Activated gamma-delta T cell treated with anti-CD3 and anti-CD28 coated beads, Interleukin-2, amount 50 U/mL, for 16 hours (primary cell): Measurements from ENCODE around the gene XPC.

ENCODE experiments used
- DNase-seq: peaks from one replicate; pipeline ENCODE4 v3.0.0-alpha.2; 2020; ENCODE audit warnings: low read depth

The XPC gene

DNA sequence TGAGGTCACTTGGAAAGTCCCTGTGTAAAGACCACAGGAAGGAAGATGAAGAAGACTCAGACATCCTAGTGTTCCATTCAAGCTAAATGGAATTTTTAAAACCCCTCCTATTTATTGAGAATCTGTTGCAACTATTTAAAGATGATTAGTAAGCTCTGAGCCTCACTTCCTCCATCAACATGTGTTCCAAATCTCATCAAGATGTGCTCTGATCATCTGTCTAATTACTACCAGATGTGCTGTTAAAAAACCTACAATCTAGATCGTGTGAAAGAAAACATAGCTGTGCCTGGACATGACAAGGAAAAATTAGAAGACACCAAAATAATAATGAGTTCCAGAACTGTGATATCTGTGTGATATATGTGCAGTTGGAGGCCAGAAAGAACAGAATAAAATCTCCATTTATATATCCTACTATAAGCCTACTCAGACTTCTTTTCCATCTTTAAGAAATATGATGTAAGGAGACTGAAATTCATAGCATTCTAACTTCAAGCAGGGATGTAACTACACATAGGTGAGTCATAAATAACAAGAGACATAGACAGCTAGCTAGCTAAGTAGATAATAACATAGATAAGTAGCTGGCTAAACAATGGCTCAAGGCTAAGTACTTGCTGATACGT lies 7.8 kb downstream of the XPC start:
- DNase-seq, result no peak

DNA sequence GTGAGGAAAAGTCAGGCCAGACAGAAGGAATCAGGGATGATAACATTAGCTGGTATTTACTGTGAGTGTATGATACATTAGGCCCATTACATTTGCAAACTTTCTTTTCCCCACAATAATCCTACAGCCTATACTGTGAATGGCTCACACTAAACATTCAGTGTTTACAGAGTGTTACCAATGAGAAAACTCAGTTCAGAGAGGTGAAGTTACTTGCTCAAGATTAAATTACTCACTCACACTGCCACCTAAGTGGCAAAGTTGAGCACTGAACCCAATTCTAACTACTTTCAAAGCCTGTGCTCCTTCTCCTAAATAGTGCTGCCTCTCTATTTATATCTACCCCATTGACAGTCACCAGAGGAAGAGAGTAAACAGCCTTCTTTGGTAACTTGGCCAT lies 8.5 kb downstream of the XPC start:
- no peak for DNase-seq

DNA sequence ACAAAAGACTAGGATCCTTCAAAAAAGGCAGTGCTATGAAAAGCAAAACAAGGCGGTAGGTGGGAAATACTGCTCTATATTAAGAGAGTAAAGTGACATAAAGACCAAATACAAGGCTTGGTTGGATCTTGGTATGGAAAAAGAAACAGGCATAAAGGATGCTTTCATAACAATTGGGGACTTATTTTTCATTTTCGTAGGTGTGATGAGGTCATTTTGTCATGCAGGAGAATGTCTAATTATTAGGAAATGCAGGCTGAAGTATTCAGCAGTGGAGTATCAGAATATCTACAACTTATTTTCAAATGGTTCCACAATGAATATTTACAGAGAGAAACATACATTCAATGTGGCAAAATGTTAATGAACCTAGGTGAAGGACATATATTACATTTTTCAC lies 9.0 kb downstream of the XPC start:
- DNase-seq, result no peak

DNA sequence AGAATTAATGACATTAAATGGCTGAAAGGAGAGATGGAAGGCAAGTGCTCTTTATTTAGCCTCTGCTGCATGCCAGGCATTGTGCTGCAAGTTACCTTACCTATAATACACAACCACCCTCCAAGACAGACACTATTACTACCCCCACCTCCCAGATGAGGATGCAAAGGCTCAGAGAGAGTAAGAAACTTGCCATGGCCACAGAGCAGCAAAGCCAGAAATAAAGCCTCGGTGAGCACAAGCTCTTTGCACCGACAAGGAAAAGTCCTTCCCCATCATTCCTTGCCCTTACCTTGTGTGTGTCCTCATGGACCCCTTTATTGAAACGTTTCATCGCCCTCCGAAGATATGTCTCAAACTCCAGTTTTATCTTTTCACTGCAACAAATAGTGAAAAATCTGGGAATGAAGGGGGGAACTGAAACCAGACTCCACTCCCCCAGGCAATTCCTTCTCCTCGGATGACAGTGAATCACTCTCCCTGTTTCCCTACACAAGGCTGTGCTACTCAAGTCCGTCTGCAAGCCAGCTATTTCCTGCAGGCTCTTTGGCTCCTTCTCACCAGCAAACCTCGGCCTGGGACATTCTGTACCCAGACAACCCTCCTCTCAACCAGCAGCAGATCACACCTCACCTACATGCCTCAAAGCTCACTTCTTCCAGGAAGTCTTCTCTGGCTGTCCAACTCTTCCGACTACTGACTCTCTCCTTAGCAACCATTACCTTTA lies 11.4 kb downstream of the XPC start:
- DNase-seq, result no peak

DNA sequence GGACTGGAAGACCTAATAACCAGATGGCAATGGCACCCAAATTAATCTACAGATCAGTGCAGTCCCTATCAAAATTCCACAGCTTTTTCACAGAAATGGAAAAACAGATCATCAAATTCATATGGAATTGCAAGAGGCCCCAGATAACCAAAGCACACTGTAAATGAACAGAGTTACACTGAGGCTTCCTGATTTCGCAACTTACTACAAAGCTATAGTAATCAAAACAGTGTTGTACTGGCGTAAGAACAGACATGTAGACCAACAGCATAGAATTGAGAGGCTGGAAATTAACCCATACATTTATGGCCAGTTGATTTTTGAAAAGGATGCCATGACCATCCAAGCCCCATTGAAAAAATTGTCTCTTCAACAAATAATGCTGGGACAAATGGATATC lies 16.2 kb downstream of the XPC start:
- DNase-seq, result no peak

DNA sequence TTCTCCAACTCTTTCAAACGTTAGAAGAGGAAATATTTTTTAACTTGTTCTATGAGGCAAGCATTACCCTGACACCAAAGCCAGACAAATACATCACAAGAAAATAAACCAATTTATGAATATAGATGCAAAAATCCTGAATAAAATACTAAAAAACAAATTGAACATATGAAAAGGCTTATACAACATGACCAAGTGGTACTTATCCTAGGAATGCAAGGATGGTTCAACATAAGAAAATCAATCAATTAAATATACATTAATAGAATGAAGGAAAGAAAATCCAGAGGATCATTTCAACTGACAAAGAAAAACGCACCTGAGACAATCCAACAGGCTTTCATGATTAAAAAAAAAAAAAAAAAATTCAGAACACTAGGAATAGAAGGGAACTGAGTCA lies 17.1 kb downstream of the XPC start:
- no peak for DNase-seq

DNA sequence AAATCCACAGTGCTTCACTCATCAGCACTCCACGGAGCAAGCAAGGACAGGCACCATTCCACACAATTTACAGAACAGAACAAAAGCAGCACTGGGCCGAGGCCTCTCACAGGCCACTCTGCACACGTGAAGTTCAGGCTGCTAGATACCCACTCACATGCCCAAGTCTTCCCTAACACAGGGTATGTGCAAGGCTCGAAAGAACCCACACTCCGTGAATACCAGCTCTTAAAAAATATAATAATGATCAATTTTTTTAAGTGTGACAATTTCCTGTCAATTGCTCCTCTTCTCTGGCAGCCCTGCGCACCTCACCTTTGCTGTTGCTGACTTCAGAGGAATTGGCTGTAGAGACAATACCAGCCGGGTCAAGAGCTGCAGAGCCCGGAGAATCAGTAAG lies 19.0 kb downstream of the XPC start:
- DNase-seq, result no peak

DNA sequence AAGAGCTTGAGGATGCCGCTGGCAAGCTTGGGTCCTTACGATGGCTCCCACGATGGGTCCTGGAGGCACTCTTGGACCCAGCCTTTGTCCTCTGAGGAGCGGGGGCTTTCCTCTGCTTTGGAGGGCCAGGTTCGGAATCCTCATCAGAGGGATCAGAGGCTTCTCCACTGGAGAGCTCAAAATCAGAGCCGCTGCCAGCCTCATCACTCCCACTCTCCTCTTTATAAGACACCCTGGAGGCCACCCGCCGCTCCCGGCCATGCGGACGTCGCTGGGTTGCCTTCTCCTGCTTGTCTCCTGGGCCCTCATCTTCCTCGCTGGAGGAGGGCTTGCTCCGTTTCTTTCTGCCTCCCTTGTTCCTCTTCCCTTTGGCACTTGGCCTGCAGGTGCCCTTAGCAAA lies 20.0 kb downstream of the XPC start:
- DNase-seq, result no peak

DNA sequence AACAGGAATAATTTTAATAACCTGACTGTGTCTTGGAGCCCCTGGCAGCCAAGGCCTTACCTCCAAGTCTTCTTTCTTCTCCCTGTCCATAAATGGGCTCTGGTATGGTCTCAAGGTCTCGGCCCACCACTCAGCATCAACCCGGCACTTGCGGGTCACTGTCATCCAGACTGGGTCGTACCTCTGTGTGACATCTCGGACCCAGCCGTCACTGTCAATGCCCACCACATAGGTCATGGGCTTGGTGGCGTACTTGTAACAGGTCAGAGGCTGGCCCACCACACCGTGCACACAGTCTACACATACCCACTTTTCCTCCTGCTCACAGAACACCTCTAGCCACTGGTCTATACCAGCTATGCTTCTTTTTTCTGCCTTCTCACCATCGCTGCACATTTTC lies 20.4 kb downstream of the XPC start:
- no peak for DNase-seq

DNA sequence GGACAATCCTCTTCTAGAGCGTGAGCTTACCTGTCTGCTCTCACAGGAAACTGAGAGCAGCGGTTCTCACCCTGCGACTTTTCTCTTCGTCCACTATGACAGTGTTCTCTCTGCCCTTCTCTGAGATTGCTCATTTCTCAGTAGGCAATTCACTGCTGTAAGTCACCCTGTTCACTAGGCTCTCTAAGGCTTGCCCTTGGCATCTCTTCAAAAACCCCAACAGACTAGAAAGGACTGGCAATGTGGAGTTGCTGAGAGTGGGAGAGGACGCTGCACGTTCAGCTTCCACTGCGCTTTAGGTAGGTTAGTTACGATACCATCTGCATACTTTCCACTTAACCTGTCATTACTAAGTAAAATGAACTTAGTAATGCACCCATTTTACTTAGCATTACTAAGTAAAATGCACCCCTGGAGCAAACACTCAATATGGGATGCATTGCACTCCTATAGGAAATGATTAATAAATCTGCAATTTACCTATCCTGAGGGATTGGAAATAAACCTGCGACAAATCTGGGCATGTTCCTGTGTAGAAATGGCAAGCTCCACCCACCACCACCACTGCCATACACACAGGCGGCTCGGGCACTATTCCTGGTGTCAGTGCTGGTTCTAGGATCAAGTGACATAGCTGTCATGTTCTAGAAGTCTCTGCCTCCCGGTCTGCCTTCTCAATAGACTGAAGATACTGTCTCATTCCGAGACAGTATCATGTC lies 21.4 kb downstream of the XPC start:
- no peak for DNase-seq

DNA sequence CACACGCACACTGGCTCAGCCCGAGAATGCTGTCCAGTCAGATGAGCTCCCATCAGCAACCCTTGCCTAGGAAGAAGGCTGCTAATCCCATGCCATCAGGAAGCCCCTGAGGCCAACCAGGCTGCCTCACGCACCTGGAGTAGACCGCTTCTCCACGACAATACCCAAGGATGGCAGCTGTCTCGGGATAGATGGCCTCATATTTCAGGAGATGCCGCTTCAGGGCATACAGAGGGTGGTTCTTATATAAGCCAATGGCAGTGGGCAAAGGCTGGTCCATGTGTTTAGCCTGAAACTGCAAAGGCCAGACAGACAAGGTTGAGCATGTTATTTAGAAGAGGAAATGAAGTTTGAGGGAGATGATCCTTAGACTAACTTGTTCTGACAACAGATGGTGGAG lies 22.2 kb downstream of the XPC start:
- DNase-seq, result no peak

DNA sequence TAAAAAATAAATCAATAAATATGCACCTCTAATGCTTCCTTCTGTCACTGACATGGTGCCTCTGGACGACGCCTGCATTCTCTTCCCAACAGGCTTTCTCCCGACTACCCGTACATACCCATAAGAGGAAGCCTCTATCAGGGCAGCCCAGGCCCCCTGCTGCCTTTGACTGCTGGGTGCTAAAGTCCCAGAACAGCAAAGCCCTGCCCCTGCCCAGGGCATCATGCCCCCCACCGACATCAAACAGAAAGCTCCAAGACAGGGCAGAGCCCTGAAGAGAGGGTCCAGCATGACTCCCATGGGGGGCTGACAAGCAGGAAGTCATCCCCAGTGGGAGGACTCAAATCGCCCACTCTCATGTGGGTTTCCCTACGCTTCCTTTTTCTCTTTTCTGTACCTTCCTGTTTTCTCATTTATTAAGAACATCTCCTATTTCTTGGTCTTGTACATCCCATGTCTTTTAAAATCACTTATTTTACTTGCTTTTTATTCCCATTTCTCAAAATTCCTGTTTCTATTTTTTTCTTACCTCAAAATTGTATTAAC lies 23.4 kb downstream of the XPC start:
- DNase-seq, result no peak

DNA sequence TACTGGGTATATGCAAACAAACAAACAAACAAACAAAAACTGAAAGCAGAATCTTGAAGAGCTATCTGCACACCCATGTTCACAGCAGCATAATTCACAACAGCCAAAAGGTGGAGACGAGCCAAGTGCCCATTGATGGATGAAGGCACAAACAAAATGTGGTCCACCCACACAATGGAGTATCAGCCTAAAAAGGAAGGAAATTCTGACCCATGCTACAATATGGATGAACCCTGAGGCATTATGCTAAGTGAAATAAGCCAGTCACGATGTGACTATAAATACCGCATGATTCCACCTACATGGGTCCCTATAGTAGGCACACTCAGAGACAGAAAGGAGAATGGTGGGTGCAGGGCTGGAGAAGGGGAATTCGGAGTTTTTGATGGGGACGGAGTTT lies 24.1 kb downstream of the XPC start:
- no peak for DNase-seq

DNA sequence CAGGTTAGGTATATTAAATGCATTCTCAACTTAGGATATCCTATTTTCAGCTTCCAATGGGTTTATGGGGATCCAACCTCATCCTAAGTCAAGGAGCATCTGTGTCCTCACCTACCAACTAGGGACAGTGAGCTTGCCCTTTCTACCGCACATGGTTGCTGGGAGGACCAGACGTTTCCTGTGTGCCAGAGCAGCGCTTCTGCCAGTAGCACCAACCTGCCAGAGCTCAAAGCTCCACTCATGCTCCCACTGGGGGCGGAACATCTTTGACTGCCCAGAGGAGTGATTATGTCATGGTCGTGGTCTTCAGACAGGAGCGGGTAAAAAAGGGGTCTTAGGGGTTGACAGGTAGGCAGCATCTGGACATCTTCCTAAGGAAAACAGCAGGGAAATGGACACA lies 24.7 kb downstream of the XPC start:
- no peak for DNase-seq

DNA sequence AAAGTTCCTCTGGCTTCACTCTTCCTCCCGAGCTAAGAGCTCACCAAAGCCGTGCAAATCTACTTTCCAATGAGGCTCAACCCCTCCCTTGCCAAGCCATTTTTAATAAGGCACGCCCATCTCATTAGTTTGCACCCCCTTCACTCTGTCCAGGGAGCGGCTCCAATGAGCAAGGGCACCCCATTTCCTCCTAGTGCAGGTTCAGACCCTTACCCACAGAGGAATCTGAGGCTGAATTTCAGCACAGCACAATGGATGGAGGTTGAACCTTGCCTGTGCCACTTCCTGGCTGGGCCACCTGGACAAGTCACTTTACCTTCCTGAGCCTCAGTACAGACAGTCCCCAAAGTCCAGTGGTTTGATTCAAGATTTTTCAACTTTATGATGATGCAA lies 25.4 kb downstream of the XPC start:
- no peak for DNase-seq

DNA sequence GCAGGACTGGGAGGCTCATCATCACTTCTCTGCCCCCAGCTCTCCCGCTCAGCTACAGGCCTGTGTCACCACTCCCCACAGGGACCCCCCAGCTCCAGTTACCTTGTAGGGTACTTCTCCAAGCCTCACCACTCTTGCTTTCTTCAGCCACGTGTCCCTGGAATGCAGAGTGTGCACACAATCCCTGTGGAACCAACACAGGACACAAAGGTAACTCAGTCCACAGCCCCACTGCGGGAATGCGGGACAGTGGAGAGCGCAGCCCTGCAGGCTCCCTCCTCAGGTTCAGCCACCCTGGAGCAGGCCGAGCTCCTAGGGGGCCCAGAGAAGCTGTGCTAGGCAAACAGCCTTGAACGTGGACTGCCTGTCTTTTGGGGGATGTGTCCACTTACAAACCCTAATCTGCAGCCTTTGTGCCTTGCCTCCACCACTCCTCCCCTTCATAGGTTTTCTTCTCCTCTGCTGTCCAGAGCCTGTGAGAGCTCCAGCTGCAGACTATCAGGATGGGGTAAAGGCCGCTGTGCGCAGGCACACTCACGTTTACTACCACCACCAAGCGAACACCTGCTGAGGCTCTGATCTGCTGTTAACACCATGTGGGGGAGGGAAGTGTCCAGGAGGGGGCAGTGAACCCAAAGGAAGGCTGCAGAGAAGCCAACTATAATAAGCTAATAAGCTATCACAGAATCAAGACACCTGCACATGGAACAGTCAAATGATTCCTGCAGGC lies 26.0 kb downstream of the XPC start:
- DNase-seq, result no peak

DNA sequence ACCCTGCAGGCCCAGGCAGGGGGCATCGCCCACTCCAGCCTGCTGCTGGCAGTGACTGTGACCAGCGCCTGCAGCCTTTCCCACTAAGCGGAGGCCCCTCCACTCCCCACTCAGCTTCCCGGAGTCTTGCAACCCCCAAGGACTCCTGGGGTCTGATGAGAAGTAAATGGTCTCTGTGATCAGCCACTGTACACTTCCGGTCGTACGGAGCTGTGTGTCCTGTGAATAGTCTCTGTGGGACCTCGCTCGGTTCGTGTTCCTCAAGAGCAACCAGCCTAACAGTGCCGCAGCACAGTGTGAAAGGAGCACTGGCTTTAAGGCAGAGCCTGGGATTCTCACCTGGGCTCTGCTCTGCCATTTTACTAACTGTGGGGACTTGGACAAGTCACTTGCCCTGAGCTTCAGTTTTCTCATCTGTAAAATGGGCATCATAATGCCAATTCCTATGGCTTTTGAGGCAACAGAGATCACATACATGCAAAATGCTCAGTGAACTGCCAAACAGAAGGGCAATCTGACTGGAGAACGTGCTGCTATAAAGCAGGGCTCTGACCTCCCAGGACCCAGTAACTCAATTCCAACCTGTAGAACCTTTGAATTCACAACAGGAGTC lies 26.8 kb downstream of the XPC start:
- DNase-seq, result no peak

DNA sequence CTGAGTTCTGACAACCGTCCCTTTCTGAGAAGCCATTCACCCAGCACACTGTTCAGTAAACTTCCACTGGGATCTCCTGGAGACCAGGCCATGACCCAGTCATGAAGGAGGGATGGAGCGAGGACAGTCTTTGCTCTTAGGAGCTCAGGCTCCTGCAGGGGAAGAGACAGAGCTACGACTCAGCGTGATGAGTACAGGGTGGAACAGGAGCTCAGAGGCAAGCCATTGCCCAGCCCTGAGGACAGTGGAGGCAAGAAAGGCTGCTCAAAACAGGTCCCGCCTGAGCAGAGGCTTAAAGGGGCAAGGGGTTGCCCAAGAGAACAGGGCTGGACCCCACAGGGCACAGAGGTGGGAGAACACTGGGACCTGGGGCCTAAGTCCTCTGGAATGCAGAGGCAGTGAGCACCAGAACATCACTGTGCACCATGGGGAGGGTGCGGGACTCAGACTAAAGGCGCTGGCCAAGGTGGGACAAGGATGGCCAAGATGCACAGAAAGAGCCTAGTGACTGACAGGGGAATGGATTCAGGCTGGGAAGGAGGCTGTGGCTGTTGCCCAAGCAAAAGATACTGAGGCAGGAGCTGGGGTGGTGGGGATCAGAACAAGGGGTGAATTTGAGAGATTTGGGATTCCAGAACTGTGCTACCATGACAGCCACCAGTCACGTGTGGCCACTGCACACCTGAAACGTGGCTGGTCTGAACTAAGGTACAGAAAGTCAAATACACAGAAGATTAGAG lies 27.7 kb downstream of the XPC start:
- no peak for DNase-seq

DNA sequence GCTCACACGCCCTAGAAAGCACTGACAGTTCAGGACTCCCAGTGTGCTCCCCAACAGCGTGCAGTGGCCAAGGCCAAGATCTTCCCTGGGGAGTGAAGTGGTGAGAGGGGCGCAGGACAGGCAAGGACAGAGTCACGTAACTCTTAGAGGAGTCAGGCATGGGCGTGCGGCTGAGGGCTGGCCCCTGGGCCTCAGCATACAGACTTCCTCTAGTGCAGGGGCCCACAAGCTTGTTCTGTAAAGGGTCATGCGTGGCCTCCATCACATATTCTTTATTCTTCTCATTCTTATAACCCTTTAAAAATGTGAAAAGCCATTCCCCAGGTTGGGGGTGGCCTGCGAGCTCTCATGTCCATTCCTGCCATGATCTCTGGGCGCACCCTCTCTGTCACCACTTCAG lies 28.3 kb downstream of the XPC start:
- DNase-seq, result no peak

DNA sequence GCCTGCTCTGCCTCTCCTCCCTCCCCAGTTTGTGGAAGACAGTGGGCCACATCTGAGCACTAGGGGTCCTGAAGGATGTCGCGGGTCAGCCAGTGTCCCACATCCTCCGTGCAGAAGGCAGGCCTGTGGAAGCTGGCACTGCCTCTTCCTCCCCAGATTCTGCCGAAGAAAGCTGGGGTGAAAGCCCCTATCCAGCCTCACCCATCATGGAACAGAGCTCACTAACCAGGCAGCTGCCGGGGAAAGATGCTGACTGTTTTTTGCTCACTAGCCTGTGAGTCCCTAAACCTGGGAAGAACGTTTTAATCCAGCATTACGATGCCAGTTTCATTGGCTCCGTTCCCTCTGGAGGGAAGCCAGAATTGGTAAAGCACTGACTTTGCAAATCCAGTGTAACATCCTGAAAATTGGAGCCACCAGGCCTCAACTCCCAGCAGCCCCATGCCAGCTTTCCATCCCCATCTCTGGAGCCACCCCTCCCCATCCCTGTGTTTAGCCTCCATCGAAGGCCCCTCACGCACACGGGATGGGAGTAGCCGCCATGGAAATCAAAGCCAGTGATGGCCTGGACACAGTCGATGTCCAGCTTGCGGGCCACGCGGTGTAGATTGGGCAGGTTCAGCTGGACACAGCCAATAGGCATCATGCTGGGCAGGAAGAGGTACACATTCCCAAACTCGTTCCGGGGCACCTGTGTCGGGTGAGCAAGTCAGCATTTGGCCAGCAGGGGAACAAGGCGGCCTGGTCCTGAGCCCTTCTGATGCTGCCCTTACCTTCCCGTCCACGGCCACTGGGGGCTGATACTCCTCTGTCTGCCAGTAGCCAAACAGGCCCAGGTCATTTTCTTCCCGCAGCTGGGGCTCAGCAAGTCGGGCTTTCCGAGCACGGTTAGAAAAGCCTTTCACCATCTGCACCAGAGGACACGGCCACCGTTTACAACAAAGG lies 30.1 kb downstream of the XPC start:
- no peak for DNase-seq
